WI38 (cell line): ENCODE measurements around the gene ZNF208.
"Not testable (repeated sequence)": the region's sequence is repeated elsewhere in the genome, so short reads cannot be mapped to it uniquely, and the experiment has no call there.

Source experiments
- H3K4me3 ChIP-seq: 2 replicates; pipeline ENCODE4 v1.5.1; 2011; ENCODE audit warnings: low read depth, mild to moderate bottlenecking, control low read depth, low read length
- CTCF ChIP-seq: IDR thresholded peaks from 2 replicates; pipeline ENCODE4 v1.5.1; 2012; ENCODE audit warnings: low read depth, mild to moderate bottlenecking, control low read depth, low read length

Gene ZNF208

GRCh38 chr19:21908066-21908465 lies 102.7 kb downstream of the ZNF208 start:
- no peak for TF ChIP-seq CTCF
- H3K4me3 ChIP-seq = no peak overlapping the region

GRCh38 chr19:21907516-21907915 lies 103.2 kb downstream of the ZNF208 start:
- H3K4me3 ChIP-seq = no peak overlapping the region
- TF ChIP-seq CTCF = no peak

GRCh38 chr19:21902571-21902970 lies 108.2 kb downstream of the ZNF208 start:
- no peak overlapping the region for H3K4me3 ChIP-seq
- TF ChIP-seq CTCF = no peak

DNA sequence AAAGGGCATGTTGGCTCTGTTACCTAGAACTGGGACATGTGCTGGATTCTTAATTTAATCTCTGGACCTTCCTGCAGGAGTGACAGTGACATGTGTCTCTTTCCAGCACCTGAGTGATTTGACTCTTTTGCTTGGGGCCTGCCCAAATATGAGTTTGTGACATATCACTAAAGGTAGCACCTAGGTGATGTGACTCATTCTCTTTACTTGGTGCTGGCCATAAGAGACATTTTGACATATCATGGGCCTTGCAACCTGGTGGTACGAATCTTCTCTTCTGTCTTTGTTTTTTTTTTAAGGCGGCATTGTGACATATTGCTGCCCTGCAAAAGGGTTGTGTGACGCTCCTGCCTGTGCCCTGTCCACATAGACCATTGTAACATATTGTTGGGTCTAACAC lies 108.9 kb downstream of the ZNF208 start:
- no peak overlapping the region for H3K4me3 ChIP-seq
- TF ChIP-seq CTCF = no peak

DNA sequence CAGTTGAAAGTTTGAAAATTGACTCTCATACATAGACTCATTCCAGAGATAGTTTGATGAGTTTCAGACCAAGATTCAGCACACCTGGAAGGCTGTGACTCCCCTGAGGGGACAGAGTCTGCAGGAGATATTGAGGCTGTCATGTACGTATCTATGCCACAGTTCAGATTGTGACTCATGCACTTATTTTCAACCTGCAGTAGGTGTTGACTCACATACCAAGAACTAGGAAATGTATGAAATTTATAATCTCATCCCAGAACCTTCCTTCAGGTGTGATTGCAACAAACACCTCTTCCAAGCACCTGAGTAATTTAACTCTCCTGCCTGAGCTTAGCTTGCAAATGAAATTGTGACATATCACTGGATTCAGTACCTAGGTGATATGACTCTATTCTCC lies 110.3 kb downstream of the ZNF208 start:
- no peak for TF ChIP-seq CTCF
- H3K4me3 ChIP-seq = no peak overlapping the region

GRCh38 chr19:21891086-21891485 lies 119.7 kb downstream of the ZNF208 start:
- TF ChIP-seq CTCF = no peak
- no peak overlapping the region for H3K4me3 ChIP-seq

- not testable (repeated sequence) for H3K4me3 ChIP-seq
Observed at GRCh38 chr19:21890017-21890416, 120.7 kb downstream of the ZNF208 start.

GRCh38 chr19:21885516-21885915 lies 125.2 kb downstream of the ZNF208 start:
- not testable (repeated sequence) for H3K4me3 ChIP-seq

- not testable (repeated sequence) for H3K4me3 ChIP-seq
Observed at GRCh38 chr19:21884786-21885185, 126.0 kb downstream of the ZNF208 start.
